ENCODE data around the gene RDX. TPM values are rescaled to one million over a fixed set of nuclear protein-coding genes. Genes with fewer than 3 reads are reported as not detected.
A peak's percentile ranks its signal among the peaks of the same experiment; 100 is the strongest.

RDX gene
- total and polyA plus RNA-seq, 2 donors from 2014 or later: 28.0 to 97.3 TPM

DNA sequence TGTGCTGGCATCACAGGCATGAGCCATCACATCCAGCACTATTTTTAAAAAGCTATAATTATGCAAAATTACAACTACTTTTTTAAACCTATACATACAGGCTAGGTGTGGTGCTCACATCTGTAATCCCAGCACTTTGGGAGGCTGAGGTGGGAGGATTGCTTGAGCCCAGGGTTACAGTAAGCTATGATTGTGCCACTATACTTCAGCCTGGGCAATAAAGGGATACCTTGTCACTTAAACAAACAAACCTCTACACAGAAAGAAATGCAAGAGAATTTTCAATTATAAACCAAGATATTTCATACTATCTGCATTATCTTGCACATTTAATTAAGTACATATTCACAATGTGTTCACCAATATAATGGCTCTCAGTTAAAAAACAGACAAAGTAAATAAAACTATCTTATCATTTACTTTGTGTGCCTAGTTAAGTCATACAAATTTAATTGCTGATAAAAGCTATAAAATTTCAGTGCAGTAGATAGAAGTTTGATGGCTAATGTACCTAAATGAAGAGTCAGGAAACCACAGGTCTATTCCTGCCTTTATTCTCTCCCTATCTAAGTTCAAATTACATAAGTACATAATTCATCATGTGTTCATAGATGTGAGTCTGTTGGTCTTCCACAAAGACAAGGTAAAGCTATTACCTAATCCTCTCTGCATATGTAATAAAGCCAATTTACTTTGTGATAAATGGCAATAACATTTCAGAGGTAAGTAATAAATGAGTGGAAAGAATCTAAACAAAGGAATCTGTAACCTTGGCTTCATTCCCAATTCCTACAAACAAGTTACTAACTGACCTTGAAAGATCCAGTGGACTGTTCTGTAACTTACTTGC is 9.0 kb upstream of the RDX start:
- Histone ChIP-seq H3K9me3 (ENCODE audit: control insufficient read depth in 2 of 3, insufficient read depth in 1 of 3, low read length in 3 of 3) (no peaks in the 10 kb centered on the region), H3K4me1 (ENCODE audit: control insufficient read depth in 2 of 3, insufficient read depth in 2 of 3, low read depth in 1 of 3, low read length in 3 of 3) (peaks cover 0 to 7% (median 0%) of the 10 kb centered on the region in 3 donors), H3K27ac (ENCODE audit: low read depth in 2 of 2, low read length in 2 of 2) (no peak overlapping the region), H3K4me3 (ENCODE audit: low read length in 3 of 3) (no peak overlapping the region), H3K36me3 (ENCODE audit: control insufficient read depth in 2 of 3, insufficient read depth in 3 of 3, low read length in 3 of 3) (no peaks in the 10 kb centered on the region), H3K9ac (ENCODE audit: low read length in 3 of 3) (peak overlapping the region in 1 of 3 donors; percentile 52), H3K27me3 (ENCODE audit: control insufficient read depth, insufficient read depth, low read length) (no peaks in the 10 kb centered on the region)
- DNase-seq: no peak
- FAIRE-seq: peak; percentile 23
- no peak for TF ChIP-seq CTCF (IDR thresholded peaks at IDR 0.05; ENCODE audit: borderline replicate concordance, extremely low read depth, insufficient read depth)
- intact Hi-C loops (cut with DNase I): no loop called here

DNA sequence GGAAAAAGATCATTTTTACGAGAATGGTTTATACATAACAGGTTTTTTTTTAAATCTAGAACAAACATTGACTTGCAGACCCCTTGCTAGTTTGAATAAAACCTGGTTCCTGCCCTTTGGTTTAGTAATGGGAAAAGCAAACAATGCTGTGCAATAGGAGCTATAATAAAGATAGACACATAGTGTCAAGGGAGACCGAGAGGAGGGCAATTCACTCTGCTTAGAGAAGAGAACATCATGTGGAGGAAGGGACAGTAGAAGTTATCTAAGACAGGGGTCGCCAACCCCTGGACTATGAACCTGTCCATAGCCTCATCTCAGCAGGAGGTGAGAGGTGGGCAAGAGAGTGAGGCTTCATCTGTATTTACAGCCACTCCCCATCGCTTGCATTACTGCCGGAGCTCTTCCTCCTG is 7.0 kb upstream of the RDX start:
- FAIRE-seq: no peak
- H3K4me1 ChIP-seq (ENCODE audit: control insufficient read depth in 2 of 3, insufficient read depth in 2 of 3, low read depth in 1 of 3, low read length in 3 of 3): peaks cover 0 to 7% (median 0%) of the 10 kb centered on the region in 3 donors
- H3K9me3 ChIP-seq (ENCODE audit: control insufficient read depth in 2 of 3, insufficient read depth in 1 of 3, low read length in 3 of 3): no peaks in the 10 kb centered on the region
- TF ChIP-seq CTCF (IDR thresholded peaks at IDR 0.05; ENCODE audit: borderline replicate concordance, extremely low read depth, insufficient read depth): no peak
- no peaks in the 10 kb centered on the region for H3K27me3 ChIP-seq (ENCODE audit: control insufficient read depth, insufficient read depth, low read length)
- H3K36me3 ChIP-seq (ENCODE audit: control insufficient read depth in 2 of 3, insufficient read depth in 3 of 3, low read length in 3 of 3): no peaks in the 10 kb centered on the region
- no peak for DNase-seq
- no peak overlapping the region for H3K4me3 ChIP-seq (ENCODE audit: low read length in 3 of 3)
- H3K9ac ChIP-seq (ENCODE audit: low read length in 3 of 3): no peak overlapping the region
- no peak overlapping the region for H3K27ac ChIP-seq (ENCODE audit: low read depth in 2 of 2, low read length in 2 of 2)
- intact Hi-C loops (cut with DNase I): no loop called here

DNA sequence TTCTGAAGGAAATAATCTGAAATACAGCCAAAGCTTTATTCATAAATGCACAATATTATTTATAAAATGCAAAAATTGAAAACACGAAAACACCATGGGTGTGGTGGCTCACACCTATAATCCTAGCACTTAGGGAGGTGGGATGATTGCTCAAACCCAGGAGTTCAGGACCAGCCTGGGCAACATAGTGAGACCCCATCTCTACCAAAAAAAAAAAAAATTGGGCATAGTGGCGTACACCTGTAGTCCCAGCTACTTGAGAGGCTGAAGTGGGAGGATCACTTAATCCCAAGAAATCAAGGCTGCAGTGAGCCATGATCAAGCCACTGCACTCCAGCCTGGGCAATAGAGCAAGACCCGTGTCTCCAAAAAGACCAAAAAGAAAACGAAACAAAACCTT is 5.2 kb upstream of the RDX start:
- Histone ChIP-seq H3K27me3 (ENCODE audit: control insufficient read depth, insufficient read depth, low read length) (no peaks in the 10 kb centered on the region), H3K9me3 (ENCODE audit: control insufficient read depth in 2 of 3, insufficient read depth in 1 of 3, low read length in 3 of 3) (no peaks in the 10 kb centered on the region), H3K9ac (ENCODE audit: low read length in 3 of 3) (no peak overlapping the region), H3K4me1 (ENCODE audit: control insufficient read depth in 2 of 3, insufficient read depth in 2 of 3, low read depth in 1 of 3, low read length in 3 of 3) (peaks cover 0 to 19% (median 5%) of the 10 kb centered on the region in 3 donors), H3K36me3 (ENCODE audit: control insufficient read depth in 2 of 3, insufficient read depth in 3 of 3, low read length in 3 of 3) (no peaks in the 10 kb centered on the region), H3K27ac (ENCODE audit: low read depth in 2 of 2, low read length in 2 of 2) (no peak overlapping the region), H3K4me3 (ENCODE audit: low read length in 3 of 3) (no peak overlapping the region)
- no peak for DNase-seq
- no peak for FAIRE-seq
- TF ChIP-seq CTCF (IDR thresholded peaks at IDR 0.05; ENCODE audit: borderline replicate concordance, extremely low read depth, insufficient read depth): no peak
- intact Hi-C loops (cut with DNase I): no loop called here

All from kidney (tissue), 14 donors.